Activated gamma-delta T cell (primary cell): Measurements from ENCODE around the gene EPHB2.

Source experiments
- DNase-seq: peaks from one replicate; lab custom pipeline; 2025; lab: John Stamatoyannopoulos, UW

EPHB2 gene

DNA sequence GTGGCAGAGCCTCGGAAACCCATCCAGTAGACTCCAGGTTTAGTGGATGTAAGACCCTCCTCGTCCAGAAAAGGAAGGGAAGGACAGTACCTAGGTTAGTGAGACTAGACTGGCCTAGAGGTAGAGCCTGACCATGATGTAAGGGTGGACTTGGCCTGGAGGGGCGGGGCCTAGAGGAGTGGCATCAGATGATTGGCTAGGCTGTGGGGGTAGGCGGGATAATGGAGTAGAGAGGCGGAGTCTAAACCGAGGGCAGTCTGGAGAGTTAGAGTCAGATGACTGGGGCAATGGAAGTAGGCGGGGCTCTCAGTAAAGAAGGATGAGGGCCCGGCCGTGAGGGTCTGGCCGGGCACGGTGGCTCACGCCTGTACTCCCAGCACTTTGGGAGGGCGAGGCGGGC is 70.1 kb downstream of the EPHB2 start:
- no peak for DNase-seq

GRCh38 chr1:22781483-22781882 is 70.8 kb downstream of the EPHB2 start:
- DNase-seq, result no peak

- no peak for DNase-seq
These were observed 71.8 kb downstream of the EPHB2 start for GRCh38 chr1:22782406-22782805.

DNA sequence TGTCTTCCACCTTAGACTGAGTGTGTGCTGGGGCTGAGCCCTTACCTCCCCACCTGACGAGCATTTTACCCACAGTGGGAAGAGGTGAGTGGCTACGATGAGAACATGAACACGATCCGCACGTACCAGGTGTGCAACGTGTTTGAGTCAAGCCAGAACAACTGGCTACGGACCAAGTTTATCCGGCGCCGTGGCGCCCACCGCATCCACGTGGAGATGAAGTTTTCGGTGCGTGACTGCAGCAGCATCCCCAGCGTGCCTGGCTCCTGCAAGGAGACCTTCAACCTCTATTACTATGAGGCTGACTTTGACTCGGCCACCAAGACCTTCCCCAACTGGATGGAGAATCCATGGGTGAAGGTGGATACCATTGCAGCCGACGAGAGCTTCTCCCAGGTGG is 73.7 kb downstream of the EPHB2 start:
- DNase-seq, result no peak

DNA sequence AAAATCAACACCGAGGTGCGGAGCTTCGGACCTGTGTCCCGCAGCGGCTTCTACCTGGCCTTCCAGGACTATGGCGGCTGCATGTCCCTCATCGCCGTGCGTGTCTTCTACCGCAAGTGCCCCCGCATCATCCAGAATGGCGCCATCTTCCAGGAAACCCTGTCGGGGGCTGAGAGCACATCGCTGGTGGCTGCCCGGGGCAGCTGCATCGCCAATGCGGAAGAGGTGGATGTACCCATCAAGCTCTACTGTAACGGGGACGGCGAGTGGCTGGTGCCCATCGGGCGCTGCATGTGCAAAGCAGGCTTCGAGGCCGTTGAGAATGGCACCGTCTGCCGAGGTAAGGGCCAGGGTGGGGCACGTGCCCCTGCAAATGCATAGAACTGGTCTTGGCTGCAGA is 74.1 kb downstream of the EPHB2 start:
- no peak for DNase-seq

DNA sequence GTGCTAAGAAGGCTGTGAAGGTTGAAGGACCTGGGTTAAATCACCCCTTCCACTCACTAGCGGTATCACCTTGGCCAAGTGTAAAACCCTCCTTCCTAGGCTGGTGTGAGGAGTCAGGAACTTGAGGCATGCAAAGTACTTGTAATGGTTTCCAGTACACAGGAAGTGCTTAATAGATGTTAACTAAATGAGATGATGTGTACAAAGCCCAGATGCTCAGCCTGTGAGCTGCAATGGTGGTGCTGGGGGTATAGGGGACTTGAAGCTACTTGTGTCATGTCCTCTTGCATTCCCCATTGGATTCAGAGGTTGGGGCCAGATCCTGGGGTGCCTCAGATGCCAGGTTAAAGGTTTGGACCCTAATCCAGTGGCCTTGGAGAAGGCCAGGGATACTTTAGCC is 75.5 kb downstream of the EPHB2 start:
- DNase-seq, result no peak

- DNase-seq, result no peak
These were observed 76.3 kb downstream of the EPHB2 start for GRCh38 chr1:22786719-22787489.

DNA sequence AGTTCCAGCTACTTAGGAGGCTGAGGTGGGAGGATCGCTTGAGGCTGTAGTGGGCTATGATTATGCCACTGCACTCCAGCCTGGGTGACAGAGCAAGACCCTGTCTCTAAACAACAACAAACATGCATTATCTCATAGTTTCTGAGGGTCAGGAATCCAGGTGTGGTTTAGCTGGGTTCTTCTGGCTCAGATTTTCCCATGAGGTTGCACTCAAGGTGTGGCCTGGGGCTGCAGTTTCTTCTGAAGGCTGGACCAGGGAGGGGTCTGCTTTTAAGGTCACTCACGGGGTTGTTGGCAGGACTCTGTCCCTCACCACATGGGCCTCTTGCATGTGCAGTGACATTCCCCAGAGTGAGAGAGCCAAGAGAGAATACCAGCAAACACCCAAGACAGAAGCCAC is 77.0 kb downstream of the EPHB2 start:
- no peak for DNase-seq

DNA sequence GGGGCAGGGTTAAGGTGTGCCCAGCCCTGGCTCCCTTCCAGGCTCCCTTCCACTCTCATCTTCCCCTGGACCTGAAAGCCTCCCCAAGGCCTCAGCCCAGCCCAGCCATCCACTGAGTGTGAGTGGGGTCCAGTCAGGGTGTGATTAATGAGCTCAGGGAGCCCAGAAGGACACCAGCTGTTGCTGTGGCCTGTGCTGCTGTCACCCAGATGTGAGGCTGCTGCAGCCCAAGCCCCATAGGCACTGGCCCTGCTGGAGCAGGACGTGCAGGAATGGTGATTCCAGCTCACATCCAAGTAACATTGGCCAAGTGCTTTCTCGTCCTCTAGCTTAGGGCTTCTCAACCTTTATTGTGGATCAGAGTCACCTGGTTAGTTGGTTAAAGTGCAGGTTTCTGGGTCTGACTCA is 77.6 kb downstream of the EPHB2 start:
- no peak for DNase-seq

DNA sequence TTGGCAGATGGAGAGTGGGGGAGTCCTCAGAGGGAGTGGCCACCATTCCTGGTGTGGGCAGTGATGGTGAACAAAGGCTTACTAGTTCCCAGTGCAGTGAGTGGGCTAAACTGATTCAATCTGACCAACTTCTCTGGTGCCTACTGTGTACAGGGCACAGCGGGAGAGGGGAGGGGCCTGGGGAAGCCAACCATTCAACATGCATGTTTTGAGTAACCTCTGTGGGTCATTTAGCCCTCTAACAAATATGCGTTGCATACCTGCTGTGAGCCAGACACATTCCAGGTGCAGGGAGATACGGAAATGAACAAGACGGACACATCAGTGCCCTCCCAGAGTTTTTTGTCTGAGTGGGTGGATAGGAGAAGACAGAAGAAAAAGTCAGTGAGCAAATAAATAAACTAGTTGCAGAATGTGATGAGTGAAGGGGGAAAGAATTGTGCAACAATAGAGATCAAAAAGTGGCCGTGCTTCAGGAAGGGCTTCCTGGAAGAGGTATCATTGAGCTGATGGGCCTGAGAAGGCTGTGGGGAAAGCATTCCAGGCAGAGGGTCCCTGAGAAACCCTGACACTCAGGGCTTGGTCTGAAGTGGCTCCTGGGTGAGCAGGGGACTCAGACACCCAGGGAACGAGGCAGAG is 78.8 kb downstream of the EPHB2 start:
- DNase-seq, result no peak

- DNase-seq, result no peak
These were observed 79.8 kb downstream of the EPHB2 start for GRCh38 chr1:22790232-22791008.

- DNase-seq, result no peak
These were observed 81.2 kb downstream of the EPHB2 start for GRCh38 chr1:22791831-22792347.

DNA sequence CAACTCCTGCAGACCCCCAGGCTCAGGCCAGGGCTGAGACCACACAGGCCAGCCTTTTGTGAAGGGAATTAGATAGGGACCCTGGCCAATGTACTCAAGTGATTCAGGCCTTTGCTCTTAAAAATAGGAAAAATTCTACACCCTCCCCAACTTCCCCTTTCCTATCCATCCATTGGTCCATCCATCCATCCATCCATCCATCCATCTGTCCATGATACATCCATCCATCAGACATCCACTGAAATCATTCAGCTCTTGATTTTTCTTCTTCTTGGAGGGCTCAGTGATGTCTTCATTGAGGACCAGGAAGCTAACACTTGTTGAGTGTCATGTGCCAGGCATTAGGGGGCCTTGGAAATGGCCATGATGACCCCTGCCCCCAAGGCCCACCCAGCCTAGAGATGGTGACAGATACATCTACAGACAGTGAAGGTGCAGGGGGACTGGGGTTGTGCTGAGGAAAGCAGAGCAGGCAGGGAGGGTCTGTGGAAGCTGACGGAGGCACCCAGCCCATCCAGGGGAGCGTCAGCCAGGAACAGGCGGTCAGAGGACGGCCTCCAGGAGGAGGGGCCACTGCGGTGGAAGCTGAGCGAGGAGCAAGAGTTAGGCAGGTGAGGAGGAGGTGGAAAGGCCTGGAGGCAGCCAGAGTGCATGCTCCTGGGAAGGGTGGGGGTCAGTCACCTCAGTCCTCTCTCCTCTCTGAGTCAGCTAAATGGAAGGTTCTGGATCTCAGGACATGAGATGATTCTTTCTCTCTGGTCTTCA is 81.9 kb downstream of the EPHB2 start:
- DNase-seq, result no peak

- DNase-seq, result no peak
These were observed 83.0 kb downstream of the EPHB2 start for GRCh38 chr1:22793647-22794046.

DNA sequence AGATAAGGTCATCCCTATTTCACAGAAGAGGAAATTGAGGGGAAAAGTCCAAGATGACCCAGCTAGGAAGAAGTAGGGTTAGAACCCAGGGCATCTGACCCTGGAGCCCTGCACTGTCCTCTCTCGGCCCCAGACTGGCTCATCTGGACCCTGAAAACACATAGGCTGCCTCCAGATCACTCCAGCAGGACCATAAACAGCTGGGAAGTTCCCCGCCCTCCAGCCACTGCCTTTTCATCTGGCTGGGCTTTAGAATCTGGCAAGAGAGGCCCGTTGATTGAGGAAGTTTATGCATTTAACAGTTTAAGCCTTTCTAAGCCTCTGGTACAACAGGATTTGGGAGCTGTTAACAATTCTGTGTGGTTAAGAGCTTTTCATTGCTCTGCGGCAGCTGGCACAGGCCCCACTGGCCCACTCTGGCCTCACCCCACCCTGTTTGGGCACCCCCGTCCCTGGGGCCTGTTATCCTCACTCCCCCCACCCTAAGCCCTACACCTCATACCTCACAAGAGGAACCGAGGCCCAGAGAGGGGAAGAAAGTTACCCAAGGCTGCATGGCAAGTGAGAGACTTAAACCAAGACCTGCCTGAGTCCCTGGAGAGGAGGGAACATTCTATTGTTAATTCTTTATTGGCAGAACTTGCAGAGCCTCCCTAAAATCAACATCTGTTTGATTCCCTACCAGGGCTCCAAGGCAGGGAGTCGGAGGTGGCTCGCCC is 84.2 kb downstream of the EPHB2 start:
- no peak for DNase-seq

DNA sequence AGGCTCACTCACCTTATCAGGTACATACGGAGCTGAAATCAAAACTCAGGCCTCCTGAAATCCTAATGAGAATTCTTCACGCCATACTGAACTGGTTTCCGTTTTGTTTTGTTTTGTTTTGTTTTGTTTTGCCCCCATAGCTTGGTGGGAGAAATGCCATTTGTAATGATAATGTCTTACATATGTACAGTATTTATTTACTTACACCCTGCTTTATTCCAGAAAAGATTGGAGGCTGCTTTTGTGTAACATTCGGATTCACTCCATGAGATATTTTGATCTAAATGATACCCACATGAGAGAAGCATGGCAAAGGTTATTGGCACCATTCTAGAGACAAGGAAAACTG is 84.7 kb downstream of the EPHB2 start:
- DNase-seq, result no peak

DNA sequence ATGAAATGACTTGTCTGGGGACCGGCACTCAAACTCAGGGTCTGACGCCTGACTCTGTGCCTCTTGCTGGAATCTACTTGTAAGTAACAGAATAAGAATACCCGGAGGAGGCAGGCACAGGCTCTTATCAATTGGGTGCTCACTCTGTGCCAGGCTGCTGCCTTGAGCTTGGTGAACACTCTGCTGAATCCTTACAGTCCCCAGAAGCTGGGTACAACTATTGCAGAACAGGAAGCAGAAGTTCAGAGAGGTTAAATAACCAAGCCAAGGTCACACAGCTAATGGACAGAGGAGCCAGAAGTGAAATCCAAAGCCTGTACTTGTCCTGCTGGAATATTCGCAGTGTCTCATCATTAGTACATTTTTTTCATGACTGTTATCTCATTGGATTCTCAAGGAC is 86.0 kb downstream of the EPHB2 start:
- no peak for DNase-seq

- no peak for DNase-seq
These were observed 87.4 kb downstream of the EPHB2 start for GRCh38 chr1:22798083-22798482.

GRCh38 chr1:22799971-22800370 is 89.3 kb downstream of the EPHB2 start:
- no peak for DNase-seq

- no peak for DNase-seq
These were observed 90.0 kb downstream of the EPHB2 start for GRCh38 chr1:22800629-22801028.

DNA sequence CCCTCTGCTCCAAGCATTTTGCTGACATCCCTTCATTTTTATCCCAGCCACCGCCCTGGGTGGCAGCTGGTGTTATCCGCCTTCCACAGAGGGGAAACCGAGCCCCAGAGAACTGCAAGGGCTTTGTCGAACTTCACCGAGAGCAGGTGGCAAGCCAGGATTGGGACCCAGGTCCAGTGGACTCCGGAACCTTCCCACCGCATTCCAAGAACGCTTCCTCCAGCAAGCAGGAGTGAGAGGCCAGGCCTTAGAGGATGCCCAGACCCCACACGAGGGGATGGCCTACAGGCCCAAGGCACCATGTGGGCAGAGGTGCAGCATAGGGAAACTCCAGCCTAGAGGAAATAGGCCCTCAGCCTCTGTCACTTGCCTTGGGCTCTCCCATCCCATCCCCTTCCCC is 90.7 kb downstream of the EPHB2 start:
- DNase-seq, result no peak
